ENCODE measurements around the gene SLC6A2. TPM values are rescaled to one million over a fixed set of nuclear protein-coding genes. Genes with fewer than 3 reads are reported as not detected.

The SLC6A2 gene
- total and polyA plus RNA-seq, 12 donors, result 0.17 TPM; not detected in 11

DNA sequence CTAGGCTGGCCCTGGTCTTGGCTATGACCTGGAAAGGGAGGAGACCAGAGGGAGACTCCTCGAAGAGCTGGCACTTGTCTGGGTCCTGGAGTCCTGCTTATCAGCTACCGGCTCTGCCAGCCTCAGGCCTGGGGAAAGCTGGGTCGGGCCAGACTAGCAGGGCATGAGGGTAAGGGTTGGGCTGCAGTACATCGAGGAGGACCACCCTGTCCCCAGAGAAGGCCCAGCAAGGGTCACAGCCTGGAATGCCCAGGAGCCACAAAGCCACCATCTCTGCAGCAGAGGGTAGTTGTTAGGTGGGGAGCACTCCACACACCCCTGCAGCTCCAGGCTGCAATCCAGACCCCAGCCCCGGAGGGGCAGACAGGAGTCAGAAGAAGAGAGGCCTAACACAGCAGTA, 54.0 kb downstream of the SLC6A2 start:
- DNase-seq (no peak), ATAC-seq (peak in 1 of 8 donors; percentile 8)
- Histone ChIP-seq H3K36me3 (no peaks in the 10 kb centered on the region), H3K4me3 (no peak overlapping the region), H3K9me3 (no peaks in the 10 kb centered on the region), H3K27ac (no peak overlapping the region), H3K27me3 (peaks cover 0 to 62% (median 19%) of the 10 kb centered on the region in 7 donors), H3K4me1 (no peaks in the 10 kb centered on the region)
- 69 to 73% methylated on average over 5 of the region's 5 CpGs for WGBS, 2 donors
- intact Hi-C loops (cut with DNase I), result loop anchor here in 5 of 10 donors (10.0 kb wide), 4 partner anchors 165 to 615 kb away; no protein-coding TSS in a partner anchor
- TF ChIP-seq, protein P1, sequence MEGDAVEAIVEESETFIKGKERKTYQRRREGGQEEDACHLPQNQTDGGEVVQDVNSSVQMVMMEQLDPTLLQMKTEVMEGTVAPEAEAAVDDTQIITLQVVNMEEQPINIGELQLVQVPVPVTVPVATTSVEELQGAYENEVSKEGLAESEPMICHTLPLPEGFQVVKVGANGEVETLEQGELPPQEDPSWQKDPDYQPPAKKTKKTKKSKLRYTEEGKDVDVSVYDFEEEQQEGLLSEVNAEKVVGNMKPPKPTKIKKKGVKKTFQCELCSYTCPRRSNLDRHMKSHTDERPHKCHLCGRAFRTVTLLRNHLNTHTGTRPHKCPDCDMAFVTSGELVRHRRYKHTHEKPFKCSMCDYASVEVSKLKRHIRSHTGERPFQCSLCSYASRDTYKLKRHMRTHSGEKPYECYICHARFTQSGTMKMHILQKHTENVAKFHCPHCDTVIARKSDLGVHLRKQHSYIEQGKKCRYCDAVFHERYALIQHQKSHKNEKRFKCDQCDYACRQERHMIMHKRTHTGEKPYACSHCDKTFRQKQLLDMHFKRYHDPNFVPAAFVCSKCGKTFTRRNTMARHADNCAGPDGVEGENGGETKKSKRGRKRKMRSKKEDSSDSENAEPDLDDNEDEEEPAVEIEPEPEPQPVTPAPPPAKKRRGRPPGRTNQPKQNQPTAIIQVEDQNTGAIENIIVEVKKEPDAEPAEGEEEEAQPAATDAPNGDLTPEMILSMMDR (IDR thresholded peaks at IDR 0.05), result no peak

DNA sequence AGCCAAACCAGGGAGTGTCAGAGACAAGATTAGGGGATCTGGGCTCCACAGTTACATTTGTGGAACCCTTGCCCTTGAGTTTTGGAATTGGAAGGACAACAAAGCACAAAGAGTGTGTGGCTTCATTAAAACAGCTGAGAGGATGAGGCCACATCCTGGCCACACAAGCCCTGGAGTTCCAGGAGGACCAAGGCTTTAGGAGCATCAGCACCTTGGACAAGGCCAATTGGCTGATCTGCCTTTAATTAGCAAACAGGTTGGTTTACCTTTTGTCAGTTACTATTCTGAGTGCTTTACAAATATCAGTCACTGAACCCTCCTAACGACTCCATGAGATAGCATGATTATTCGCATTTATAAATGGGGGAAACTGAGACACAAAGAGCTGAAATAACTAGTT, 54.7 kb downstream of the SLC6A2 start:
- Histone ChIP-seq H3K36me3 (no peaks in the 10 kb centered on the region), H3K4me1 (no peaks in the 10 kb centered on the region), H3K27ac (no peak overlapping the region), H3K4me3 (no peak overlapping the region), H3K27me3 (peaks cover 0 to 68% (median 19%) of the 10 kb centered on the region in 7 donors), H3K9me3 (no peaks in the 10 kb centered on the region)
- intact Hi-C loops (cut with DNase I), result loop anchor here in 3 of 10 donors (10.0 kb wide), 2 partner anchors 604 to 614 kb away; no protein-coding TSS in a partner anchor
- no peak for DNase-seq
- no peak for ATAC-seq
- 26 to 31% methylated on average over 2 of the region's 2 CpGs for WGBS, 2 donors
- TF ChIP-seq, protein P1 (IDR thresholded peaks at IDR 0.05), result no peak

DNA sequence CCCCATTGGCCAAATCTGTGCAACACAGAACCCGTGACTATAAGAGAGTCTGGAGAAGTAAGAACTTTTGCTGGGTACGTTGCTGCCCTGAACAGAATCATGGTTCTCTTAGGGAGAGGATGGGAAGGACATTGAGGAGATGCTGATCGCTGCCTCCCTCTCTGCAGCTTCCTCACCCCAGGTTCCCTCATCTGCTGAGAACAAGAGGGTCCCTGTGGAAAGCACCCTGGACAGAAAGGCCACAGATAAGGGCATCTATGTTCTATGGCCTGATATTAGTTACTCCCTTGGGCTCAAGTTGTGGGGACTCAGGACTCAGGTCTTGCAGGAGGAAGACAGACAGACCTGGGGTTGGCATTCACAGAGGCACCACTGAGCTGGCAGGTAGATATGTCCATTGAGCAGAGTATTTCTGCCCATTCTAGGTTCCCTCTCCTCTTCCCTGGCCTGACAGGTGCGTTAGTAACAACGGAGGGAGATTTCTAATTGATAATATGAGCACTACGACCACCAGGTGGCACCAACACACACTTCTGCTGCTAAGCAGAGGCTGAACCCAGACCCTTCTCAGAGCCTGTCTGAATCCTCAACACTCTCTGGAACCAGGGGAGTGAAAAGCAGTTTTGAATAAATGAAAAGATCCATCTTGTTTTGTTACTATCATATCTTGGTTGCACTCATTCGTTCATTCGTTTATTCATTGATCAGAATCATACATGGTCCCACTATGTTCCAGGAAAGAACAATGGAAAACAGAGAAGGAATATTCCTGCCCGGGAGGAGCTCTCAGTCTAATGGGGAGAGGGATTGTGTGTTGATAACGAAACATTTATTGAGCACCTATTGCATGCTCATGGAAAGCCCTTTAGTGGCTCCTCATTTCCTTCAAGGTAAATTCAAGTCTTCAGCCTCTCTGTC, 56.4 kb downstream of the SLC6A2 start:
- H3K27me3 ChIP-seq, result peaks cover 0 to 69% (median 15%) of the 10 kb centered on the region in 7 donors
- TF ChIP-seq, protein P1 (IDR thresholded peaks at IDR 0.05), result peak; percentile 50 to 81 (median 74)
- ATAC-seq (peak in 6 of 8 donors; percentile 53 to 72 (median 64)), DNase-seq (peak; percentile 54 to 59)
- no peaks in the 10 kb centered on the region for H3K4me1 ChIP-seq
- H3K9me3 ChIP-seq, result no peaks in the 10 kb centered on the region
- H3K27ac ChIP-seq, result no peak overlapping the region
- WGBS, 2 donors, result 23 to 27% methylated on average over 10 of the region's 10 CpGs
- intact Hi-C loops (cut with DNase I), result loop anchor here (1.0 to 10.0 kb wide), 4 partner anchors 130 to 613 kb away; no protein-coding TSS in a partner anchor
- no peak overlapping the region for H3K4me3 ChIP-seq
- no peaks in the 10 kb centered on the region for H3K36me3 ChIP-seq

DNA sequence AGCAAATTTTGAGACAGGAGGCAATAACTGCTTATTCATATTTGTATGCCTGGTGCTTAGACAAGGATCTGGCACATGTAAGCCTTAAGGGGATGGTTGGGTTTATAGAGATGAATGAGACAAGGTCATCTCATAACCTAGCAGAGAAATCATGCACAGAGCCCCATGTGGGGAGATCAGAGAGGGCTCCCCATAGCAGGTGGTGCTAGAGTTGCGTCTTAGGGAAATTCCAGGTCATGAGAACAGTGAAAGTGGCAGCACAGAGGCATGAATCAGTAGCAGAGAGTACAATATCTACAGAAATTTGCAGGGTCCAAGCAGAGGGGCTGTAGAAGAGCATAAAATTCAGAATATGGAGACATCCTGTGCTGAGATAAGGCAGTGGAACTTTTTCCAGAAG, 57.3 kb downstream of the SLC6A2 start:
- H3K4me1 ChIP-seq, result no peaks in the 10 kb centered on the region
- no peak overlapping the region for H3K4me3 ChIP-seq

More for the DNA sequence above, 57.3 kb downstream of the SLC6A2 start:
- intact Hi-C loops (cut with DNase I), result loop anchor here in 6 of 10 donors (2.0 to 10.0 kb wide), 3 partner anchors 130 to 612 kb away; no protein-coding TSS in a partner anchor
- Histone ChIP-seq H3K27me3 (peaks cover 0 to 70% (median 18%) of the 10 kb centered on the region in 7 donors), H3K27ac (no peak overlapping the region), H3K9me3 (no peaks in the 10 kb centered on the region), H3K36me3 (no peaks in the 10 kb centered on the region)
- DNase-seq (no peak), ATAC-seq (no peak)
- TF ChIP-seq, protein P1 (IDR thresholded peaks at IDR 0.05), result no peak
- 67 to 88% methylated on average over 1 of the region's 1 CpG for WGBS, 2 donors
